Measurements from ENCODE around the gene ADCY3. TPM values are rescaled to one million over a fixed set of nuclear protein-coding genes. Genes with fewer than 3 reads are reported as not detected.

The ADCY3 gene
- total and polyA plus RNA-seq, 2 of the 13 experiments (the other 11 are each of a cell fraction or from before 2014, with no cell fraction given) = 0.11 to 0.61 TPM

DNA sequence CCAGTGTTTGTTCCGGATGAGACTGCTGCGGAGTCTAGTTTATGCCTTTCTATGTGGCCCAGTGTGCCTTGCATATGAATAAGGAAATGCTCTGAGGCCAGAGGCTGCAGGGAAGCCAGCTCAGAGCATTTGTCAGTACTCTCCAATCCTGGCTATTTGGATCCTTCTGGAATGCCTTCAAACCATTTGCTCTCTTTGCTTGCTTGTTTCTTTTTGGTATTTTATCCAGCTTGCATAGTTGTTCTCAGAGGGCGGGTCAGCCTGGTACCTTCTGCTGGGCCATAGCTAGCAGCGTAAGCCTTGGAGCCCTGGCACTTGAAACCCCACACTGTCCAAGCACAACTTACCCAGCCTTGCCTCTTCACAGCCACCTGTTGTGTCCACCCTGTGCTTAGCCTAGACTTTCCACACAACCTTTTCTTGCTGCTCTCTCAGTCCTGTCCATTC lies 106.3 kb downstream of the ADCY3 start:
- 96% methylated on average over 4 of the region's 4 CpGs for WGBS (ENCODE audit: low lambda C conversion rate)
- ATAC-seq (0 out of 3 replicates have a peak, but pooled peaks have one; percentile 23), DNase-seq (ENCODE audit: low spot score) (no peak), FAIRE-seq (no peak)
- no peaks in the 10 kb centered on the region for H3K27me3 ChIP-seq (ENCODE audit: control insufficient read depth in 1 of 2, insufficient read depth in 2 of 2, low read length in 2 of 2)
- BruUV-seq (replicated peaks) = no TSS peak
- intact Hi-C loops (cut with micrococcal nuclease; ENCODE audit: unreplicated experiment) = no loop called here
- ChIA-PET CTCF (ENCODE audit: low intra/inter-chr PET ratio, low total read pairs) (no interaction called here), POLR2A (no interaction called here)
- no peak overlapping the region for H2AFZ ChIP-seq (ENCODE audit: low read length)
- no peak overlapping the region for H3K4me2 ChIP-seq (ENCODE audit: low read depth, low read length)
- no peak overlapping the region for H3K27ac ChIP-seq (ENCODE audit: extremely low read length, insufficient read depth, low read length)
- H3K9me3 ChIP-seq (ENCODE audit: low read length) = no peaks in the 10 kb centered on the region
- H3K36me3 ChIP-seq (replicated peaks in 1 of 2; ENCODE audit: control insufficient read depth in 1 of 2, insufficient read depth in 2 of 2, low read length in 2 of 2) = peaks cover 24 to 51% of the 10 kb centered on the region in 2 experiments
- H3K4me3 ChIP-seq (replicated peaks in 1 of 3; ENCODE audit: insufficient read depth in 1 of 3, low read depth in 2 of 3, low read length in 3 of 3) = no peak overlapping the region
- H3K4me1 ChIP-seq (ENCODE audit: insufficient read depth, low read length) = peaks cover 32% of the 10 kb centered on the region
- TF ChIP-seq RXRA (CRISPR knock-in tag; IDR thresholded peaks at IDR 0.05) = no peak
- TF ChIP-seq, protein P1, sequence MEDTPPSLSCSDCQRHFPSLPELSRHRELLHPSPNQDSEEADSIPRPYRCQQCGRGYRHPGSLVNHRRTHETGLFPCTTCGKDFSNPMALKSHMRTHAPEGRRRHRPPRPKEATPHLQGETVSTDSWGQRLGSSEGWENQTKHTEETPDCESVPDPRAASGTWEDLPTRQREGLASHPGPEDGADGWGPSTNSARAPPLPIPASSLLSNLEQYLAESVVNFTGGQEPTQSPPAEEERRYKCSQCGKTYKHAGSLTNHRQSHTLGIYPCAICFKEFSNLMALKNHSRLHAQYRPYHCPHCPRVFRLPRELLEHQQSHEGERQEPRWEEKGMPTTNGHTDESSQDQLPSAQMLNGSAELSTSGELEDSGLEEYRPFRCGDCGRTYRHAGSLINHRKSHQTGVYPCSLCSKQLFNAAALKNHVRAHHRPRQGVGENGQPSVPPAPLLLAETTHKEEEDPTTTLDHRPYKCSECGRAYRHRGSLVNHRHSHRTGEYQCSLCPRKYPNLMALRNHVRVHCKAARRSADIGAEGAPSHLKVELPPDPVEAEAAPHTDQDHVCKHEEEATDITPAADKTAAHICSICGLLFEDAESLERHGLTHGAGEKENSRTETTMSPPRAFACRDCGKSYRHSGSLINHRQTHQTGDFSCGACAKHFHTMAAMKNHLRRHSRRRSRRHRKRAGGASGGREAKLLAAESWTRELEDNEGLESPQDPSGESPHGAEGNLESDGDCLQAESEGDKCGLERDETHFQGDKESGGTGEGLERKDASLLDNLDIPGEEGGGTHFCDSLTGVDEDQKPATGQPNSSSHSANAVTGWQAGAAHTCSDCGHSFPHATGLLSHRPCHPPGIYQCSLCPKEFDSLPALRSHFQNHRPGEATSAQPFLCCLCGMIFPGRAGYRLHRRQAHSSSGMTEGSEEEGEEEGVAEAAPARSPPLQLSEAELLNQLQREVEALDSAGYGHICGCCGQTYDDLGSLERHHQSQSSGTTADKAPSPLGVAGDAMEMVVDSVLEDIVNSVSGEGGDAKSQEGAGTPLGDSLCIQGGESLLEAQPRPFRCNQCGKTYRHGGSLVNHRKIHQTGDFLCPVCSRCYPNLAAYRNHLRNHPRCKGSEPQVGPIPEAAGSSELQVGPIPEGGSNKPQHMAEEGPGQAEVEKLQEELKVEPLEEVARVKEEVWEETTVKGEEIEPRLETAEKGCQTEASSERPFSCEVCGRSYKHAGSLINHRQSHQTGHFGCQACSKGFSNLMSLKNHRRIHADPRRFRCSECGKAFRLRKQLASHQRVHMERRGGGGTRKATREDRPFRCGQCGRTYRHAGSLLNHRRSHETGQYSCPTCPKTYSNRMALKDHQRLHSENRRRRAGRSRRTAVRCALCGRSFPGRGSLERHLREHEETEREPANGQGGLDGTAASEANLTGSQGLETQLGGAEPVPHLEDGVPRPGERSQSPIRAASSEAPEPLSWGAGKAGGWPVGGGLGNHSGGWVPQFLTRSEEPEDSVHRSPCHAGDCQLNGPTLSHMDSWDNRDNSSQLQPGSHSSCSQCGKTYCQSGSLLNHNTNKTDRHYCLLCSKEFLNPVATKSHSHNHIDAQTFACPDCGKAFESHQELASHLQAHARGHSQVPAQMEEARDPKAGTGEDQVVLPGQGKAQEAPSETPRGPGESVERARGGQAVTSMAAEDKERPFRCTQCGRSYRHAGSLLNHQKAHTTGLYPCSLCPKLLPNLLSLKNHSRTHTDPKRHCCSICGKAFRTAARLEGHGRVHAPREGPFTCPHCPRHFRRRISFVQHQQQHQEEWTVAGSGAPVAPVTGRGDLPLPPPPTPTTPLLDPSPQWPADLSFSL (CRISPR knock-in tag; IDR thresholded peaks at IDR 0.05) = no peak
- TF ChIP-seq, protein P2, sequence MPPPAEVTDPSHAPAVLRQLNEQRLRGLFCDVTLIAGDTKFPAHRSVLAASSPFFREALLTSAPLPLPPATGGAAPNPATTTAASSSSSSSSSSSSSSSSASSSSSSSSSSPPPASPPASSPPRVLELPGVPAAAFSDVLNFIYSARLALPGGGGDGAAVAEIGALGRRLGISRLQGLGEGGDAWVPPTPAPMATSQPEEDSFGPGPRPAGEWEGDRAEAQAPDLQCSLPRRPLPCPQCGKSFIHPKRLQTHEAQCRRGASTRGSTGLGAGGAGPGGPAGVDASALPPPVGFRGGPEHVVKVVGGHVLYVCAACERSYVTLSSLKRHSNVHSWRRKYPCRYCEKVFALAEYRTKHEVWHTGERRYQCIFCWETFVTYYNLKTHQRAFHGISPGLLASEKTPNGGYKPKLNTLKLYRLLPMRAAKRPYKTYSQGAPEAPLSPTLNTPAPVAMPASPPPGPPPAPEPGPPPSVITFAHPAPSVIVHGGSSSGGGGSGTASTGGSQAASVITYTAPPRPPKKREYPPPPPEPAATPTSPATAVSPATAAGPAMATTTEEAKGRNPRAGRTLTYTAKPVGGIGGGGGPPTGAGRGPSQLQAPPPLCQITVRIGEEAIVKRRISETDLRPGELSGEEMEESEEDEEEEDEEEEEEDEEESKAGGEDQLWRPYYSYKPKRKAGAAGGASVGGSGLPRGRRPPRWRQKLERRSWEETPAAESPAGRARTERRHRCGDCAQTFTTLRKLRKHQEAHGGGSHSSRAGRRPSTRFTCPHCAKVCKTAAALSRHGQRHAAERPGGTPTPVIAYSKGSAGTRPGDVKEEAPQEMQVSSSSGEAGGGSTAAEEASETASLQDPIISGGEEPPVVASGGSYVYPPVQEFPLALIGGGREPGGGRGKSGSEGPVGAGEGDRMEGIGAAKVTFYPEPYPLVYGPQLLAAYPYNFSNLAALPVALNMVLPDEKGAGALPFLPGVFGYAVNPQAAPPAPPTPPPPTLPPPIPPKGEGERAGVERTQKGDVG (CRISPR knock-in tag; IDR thresholded peaks at IDR 0.05; ENCODE audit: borderline replicate concordance) = no peak
- TF ChIP-seq ZZZ3 (CRISPR knock-in tag; IDR thresholded peaks at IDR 0.05; ENCODE audit: borderline replicate concordance) = no peak
- TF ChIP-seq, protein P3, sequence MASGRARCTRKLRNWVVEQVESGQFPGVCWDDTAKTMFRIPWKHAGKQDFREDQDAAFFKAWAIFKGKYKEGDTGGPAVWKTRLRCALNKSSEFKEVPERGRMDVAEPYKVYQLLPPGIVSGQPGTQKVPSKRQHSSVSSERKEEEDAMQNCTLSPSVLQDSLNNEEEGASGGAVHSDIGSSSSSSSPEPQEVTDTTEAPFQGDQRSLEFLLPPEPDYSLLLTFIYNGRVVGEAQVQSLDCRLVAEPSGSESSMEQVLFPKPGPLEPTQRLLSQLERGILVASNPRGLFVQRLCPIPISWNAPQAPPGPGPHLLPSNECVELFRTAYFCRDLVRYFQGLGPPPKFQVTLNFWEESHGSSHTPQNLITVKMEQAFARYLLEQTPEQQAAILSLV (CRISPR knock-in tag; IDR thresholded peaks at IDR 0.05; ENCODE audit: borderline replicate concordance) = no peak
- TF ChIP-seq KLF16 (CRISPR knock-in tag; IDR thresholded peaks at IDR 0.05) = no peak
- TF ChIP-seq, protein P4, sequence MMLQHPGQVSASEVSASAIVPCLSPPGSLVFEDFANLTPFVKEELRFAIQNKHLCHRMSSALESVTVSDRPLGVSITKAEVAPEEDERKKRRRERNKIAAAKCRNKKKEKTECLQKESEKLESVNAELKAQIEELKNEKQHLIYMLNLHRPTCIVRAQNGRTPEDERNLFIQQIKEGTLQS (CRISPR knock-in tag; IDR thresholded peaks at IDR 0.05) = no peak
- TF ChIP-seq ZSCAN29 (CRISPR knock-in tag; conservative IDR thresholded peaks at IDR 0.05) = no peak
- TF ChIP-seq RARA (CRISPR knock-in tag; IDR thresholded peaks at IDR 0.05) = no peak
- no peak overlapping the region for H3K9ac ChIP-seq (ENCODE audit: insufficient read depth, low read depth, low read length)
- H4K20me1 ChIP-seq (ENCODE audit: insufficient read depth, low read length) = no peaks in the 10 kb centered on the region
- in situ Hi-C loops (cut with HindIII; ENCODE audit: extremely low pct_ligation_motif_present, low pct_unique_long_range_greater_than_20kb) = no loop called here
- peaks cover 43% of the 10 kb centered on the region for H3K79me2 ChIP-seq (ENCODE audit: insufficient read depth, low read length)

All from HepG2 (cell line).